Limb (tissue), 2 donors: Measurements from ENCODE around the gene EGLN3.
"Not testable (repeated sequence)": the region's sequence is repeated elsewhere in the genome, so short reads cannot be mapped to it uniquely, and the experiment has no call there.

Experiments
- DNase-seq, 2 donors: peaks; one replicate each; pipeline ENCODE4 v3.0.0-alpha.2; 2016; ENCODE audit errors: extremely low spot score in 2 of 2

The EGLN3 gene

GRCh38 chr14:33938131-33938949 is 12.5 kb downstream of the EGLN3 start:
- peak; percentile 51 to 82 for DNase-seq

DNA sequence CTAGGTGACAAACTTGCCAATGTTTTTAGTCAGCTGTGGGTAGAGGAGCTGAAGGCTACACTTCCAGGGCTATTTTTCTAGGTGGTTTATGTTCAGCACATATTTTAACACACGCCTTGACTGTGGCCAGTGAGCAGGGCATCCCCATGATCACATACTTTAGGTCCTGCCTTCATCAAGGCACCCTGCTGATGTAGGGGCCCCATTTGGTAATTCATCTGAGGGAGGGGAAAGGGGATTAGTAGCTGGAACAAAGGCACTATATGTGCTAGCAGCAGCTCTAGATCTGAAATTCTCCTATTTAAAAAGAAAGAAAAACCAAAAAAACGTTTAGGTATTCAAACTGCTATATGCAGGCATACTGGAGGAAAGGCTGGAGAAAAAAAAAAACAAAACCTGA is 14.5 kb downstream of the EGLN3 start:
- DNase-seq, result no peak

GRCh38 chr14:33934938-33935337 is 15.9 kb downstream of the EGLN3 start:
- no peak for DNase-seq

- no peak for DNase-seq
Observed at GRCh38 chr14:33934043-33934750, 16.7 kb downstream of the EGLN3 start.

DNA sequence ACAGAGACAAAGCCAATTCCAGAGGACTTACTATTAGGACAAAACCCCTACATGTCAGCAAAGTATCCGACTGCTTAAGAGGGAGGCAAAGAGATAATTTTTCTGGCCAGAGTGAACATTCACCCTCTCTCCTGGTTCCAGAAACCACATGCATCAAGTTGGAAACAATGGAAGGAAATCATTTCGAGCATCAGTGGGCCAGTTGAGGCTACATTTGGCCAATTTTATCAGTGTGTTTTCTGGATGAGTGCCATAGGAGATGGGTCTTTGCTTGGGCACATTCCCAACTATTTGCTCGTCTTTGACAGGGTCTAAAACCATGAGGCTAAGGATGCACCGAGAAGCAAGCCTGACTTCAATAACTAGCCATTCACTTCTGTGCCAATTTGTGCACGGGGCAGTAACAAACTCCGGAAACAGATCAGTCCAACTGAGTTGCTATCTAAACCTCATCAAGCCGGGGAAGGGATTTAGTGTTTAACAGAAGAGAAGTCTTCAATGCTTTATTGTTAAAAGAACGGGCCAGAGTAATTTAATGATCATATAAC is 17.4 kb downstream of the EGLN3 start:
- no peak for DNase-seq

GRCh38 chr14:33932576-33933345 is 18.1 kb downstream of the EGLN3 start:
- no peak for DNase-seq

DNA sequence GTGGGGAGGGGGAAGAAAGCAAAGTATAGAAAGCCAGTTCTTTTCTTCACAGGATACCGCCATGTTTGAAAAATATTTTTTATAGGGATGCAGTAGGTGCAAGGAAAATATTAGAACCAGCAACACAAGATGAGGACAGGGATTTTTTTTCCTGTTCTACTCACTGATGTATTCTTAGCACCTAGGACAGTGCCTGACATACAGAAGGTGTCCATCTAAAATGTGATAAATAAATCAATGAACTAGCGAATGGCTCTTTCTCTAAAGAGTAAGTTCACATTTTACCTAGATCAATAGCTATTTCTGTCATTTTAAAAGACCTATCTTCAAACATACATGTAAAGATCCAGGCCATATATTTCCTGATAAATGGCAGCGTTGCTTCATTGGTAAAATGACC is 18.8 kb downstream of the EGLN3 start:
- DNase-seq, result no peak

GRCh38 chr14:33931461-33931860 is 19.4 kb downstream of the EGLN3 start:
- DNase-seq, result no peak

DNA sequence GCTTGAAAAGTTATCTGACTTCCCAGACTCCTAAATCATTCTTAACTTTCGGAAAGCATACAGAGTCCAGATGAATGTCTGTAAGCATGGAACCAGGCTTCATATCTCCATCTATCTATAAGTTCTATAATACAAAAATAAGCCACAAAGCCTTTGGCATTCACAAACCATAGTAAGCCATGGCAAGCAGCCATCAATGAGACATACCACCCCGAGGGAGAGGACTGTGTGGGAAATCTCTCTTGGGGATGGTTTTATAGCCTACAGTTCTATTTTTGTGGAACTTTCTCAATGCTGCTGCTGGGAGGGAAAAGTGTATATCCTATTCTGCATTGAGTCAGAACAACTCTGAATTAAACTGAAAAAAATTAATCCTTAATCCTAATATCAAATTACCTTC is 20.4 kb downstream of the EGLN3 start:
- DNase-seq, result no peak

GRCh38 chr14:33929799-33930408 is 21.0 kb downstream of the EGLN3 start:
- no peak for DNase-seq

- DNase-seq, result no peak
Observed at GRCh38 chr14:33928895-33929294, 22.0 kb downstream of the EGLN3 start.

DNA sequence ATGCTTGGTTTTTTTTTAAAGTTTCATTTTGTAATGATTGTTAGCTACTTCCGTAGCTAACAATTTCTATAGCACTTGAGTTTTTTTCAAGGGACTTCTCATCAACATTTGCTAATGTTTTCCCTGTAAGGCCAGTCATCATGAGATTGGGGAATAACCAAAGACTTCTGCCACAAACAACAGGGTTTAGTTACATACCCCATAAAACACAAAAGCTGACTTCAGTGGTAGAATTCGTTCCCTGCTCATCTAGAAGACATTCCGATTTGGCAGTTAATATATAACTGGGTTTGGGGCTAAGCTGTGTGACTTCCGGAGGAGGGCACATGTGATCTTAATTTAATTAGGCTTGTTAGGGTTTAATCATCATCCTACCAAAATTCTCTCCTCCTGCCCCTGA is 22.9 kb downstream of the EGLN3 start:
- no peak for DNase-seq

GRCh38 chr14:33926967-33927366 is 23.9 kb downstream of the EGLN3 start:
- not testable (repeated sequence) for DNase-seq

GRCh38 chr14:33925946-33926345 is 24.9 kb downstream of the EGLN3 start:
- no peak for DNase-seq

DNA sequence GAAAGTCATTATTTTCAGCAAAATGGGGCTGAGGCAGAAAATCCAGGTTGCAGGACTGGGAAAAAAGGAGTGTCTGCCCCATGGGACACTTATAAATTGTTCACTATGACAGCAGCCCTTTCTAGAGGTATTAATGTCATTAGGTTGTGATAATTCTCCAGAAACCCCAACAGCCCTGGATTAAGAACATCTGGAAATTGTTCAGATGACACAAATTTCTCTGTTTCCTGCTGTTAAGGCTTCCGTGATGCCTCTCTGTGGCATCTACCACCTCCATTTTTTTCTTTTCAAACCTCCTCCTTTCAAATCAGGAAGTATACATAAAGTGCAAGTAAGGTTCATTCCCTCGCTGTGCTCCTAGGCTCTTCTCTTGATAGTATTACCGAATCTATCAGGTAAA is 25.6 kb downstream of the EGLN3 start:
- no peak for DNase-seq

GRCh38 chr14:33924566-33925100 is 26.2 kb downstream of the EGLN3 start:
- DNase-seq, result no peak

- DNase-seq, result no peak
Observed at GRCh38 chr14:33922125-33922524, 28.7 kb downstream of the EGLN3 start.

DNA sequence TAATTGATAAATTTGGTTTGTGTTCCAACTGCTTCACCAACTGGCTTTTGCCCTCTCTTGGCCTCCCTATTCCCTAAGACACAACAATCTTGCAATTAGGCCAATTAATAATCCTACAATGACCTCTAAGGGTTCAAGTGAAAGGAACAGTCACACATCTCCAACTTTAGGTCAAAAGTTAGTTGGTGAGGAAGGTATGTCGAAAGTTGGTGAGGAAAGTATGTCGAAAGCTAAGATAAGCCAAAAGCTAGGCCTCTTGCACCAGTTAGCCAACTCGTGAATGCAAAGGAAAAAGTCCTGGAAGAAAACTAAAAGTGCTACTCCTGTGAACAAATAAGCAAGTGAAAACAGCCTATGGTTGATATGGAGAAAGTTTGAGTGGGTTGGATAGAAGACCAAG is 32.6 kb downstream of the EGLN3 start:
- DNase-seq, result no peak

DNA sequence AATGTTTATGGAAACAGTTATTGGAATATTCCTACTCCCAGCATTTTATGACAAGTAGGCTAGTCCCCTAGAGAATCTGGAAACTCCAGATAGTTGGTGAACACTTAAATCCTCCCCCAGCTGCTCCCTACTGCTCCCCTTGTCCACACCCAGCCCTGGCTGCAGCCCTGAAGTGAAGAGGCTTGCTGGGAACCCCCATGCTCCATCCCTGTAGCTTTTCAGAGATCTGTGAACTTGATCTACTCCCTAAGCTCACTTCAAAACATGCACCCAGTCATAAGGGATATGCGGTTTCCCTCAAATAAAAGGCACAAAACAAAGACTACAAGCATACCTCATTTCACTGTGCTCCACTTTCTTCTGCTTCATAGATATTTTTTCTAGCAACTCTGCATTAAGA is 33.2 kb downstream of the EGLN3 start:
- no peak for DNase-seq

- DNase-seq, result no peak
Observed at GRCh38 chr14:33916663-33917565, 34.0 kb downstream of the EGLN3 start.
